22Rv1 (cell line): ENCODE data around the gene NLGN2.

Experiments
- CTCF ChIP-seq: fragments of 450-650 bp; IDR thresholded peaks from 2 replicates; pipeline ENCODE4 v1.5.1; 2017; ENCODE audit warnings: mild to moderate bottlenecking
- ZFX ChIP-seq: fragments of 450-650 bp; IDR thresholded peaks from 2 replicates; pipeline ENCODE4 v1.6.1; 2017; ENCODE audit warnings: antibody characterized with exemption, borderline replicate concordance

DNA sequence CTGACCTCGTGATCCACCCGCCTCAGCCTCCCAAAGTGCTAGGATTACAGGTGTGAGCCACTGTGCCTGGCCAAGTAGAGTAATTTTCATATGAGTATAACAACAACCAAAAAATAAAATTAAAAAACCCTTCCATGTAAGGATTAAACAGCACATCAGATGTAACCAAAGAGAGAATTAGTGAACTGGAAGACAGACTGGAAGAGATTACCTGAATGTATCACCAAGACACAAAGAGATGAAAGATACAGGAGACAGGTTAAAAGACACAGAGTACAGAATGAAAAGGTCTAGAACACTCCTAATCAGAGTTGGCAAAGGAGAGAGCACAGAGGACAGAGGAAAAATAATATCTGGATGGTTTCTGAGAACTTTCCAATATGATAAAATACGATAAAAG is 28.5 kb upstream of the NLGN2 start:
- TF ChIP-seq CTCF, result no peak
- no peak for TF ChIP-seq ZFX
